Keratinocyte (primary cell): ENCODE results near the gene ACYP2. TPM values are rescaled to one million over a fixed set of nuclear protein-coding genes. Genes with fewer than 3 reads are reported as not detected.

Experiments
- DNase-seq: peaks from one replicate; pipeline ENCODE4 v3.0.0-alpha.2; 2011; ENCODE audit warnings: low read depth, missing footprints, low spot score
- FAIRE-seq: peaks from 2 replicates; lab custom pipeline; 2011; peaks lifted over from hg19 to GRCh38; lab: Jason Lieb, UNC
- H2AFZ ChIP-seq: 2 replicates; pipeline ENCODE4 v1.6.0; 2012; ENCODE audit warnings: low read length, control low read depth, inconsistent platforms; ENCODE audit not compliant: control insufficient read depth
- H3K27ac ChIP-seq: 2 replicates; pipeline ENCODE4 v1.5.1; 2011; ENCODE audit warnings: low read length; ENCODE audit not compliant: control insufficient read depth, insufficient read depth
- H3K27me3 ChIP-seq: 3 replicates; pipeline ENCODE4 v1.6.0; 2011; ENCODE audit warnings: low read length; ENCODE audit not compliant: control insufficient read depth, insufficient read depth; ENCODE audit errors: extremely low read depth
- H3K36me3 ChIP-seq, 2 experiments: 2 replicates in 1 of 2; 3 replicates in 1 of 2; pipeline ENCODE4 v1.5.1; 2011; ENCODE audit warnings: low read length in 2 of 2, mild to moderate bottlenecking in 1 of 2; ENCODE audit not compliant: control insufficient read depth in 2 of 2, insufficient read depth in 2 of 2; ENCODE audit errors: extremely low read depth in 1 of 2
- H3K4me1 ChIP-seq: 3 replicates; pipeline ENCODE4 v1.5.1; 2011; ENCODE audit warnings: low read length; ENCODE audit not compliant: control insufficient read depth, insufficient read depth; ENCODE audit errors: extremely low read depth
- H3K4me2 ChIP-seq: 3 replicates; pipeline ENCODE4 v1.6.0; 2011; ENCODE audit warnings: low read depth, low read length; ENCODE audit not compliant: control insufficient read depth, insufficient read depth; ENCODE audit errors: extremely low read depth
- H3K4me3 ChIP-seq, 3 experiments: fragments of 200-600 bp in 1 of 3; sonication (generic) in 1 of 3; 2 replicates in 2 of 3; 3 replicates in 1 of 3; pipeline ENCODE4 v1.5.1; 2011 to 2016; ENCODE audit warnings: low read length in 3 of 3, mild to moderate bottlenecking in 3 of 3, control low read depth in 2 of 3, inconsistent platforms in 1 of 3, low read depth in 1 of 3, mixed read lengths in 1 of 3, mixed run types in 1 of 3, moderate library complexity in 1 of 3; ENCODE audit not compliant: control insufficient read depth in 2 of 3, insufficient read depth in 2 of 3; ENCODE audit errors: extremely low read depth in 1 of 3
- H3K79me2 ChIP-seq: 2 replicates; pipeline ENCODE4 v1.6.0; 2012; ENCODE audit warnings: low read length; ENCODE audit not compliant: control insufficient read depth, insufficient read depth
- H3K9ac ChIP-seq: 3 replicates; pipeline ENCODE4 v1.6.0; 2011; ENCODE audit warnings: low read length; ENCODE audit not compliant: control insufficient read depth, insufficient read depth; ENCODE audit errors: extremely low read depth
- H3K9me1 ChIP-seq: 3 replicates; pipeline ENCODE4 v1.6.0; 2011; ENCODE audit warnings: low read length; ENCODE audit not compliant: control insufficient read depth, insufficient read depth; ENCODE audit errors: extremely low read depth
- H3K9me3 ChIP-seq: 2 replicates; pipeline ENCODE4 v1.5.1; 2012; ENCODE audit warnings: low read depth, low read length; ENCODE audit not compliant: control insufficient read depth
- H4K20me1 ChIP-seq: 3 replicates; pipeline ENCODE4 v1.6.0; 2011; ENCODE audit warnings: low read length; ENCODE audit not compliant: control insufficient read depth, insufficient read depth; ENCODE audit errors: extremely low read depth
- EZH2 ChIP-seq: IDR thresholded peaks from one replicate; pipeline ENCODE4 v1.6.1; 2012; ENCODE audit warnings: inconsistent platforms, mild to moderate bottlenecking, low read length, moderate library complexity
- dilution Hi-C: fragments of 300-500 bp; cut with MboI; formaldehyde crosslinking; loops from one replicate; pipeline ENCODE4 v1.7.0; 2020; ENCODE audit warnings: low sequenced_read_pairs; ENCODE audit not compliant: extremely low pct_ligation_motif_present
- polyA plus RNA-seq, 5 experiments: library from polyadenylated mRNA; depleted of rRNA in 3 of 5; stranded (reverse) in 3 of 5; stranded (forward) in 1 of 5; unstranded in 1 of 5; fragments of >200 nt; gene quantifications; 1 replicate in 1 of 5; 2 replicates in 3 of 5; 3 replicates in 1 of 5; pipeline versions ENCODE4 v1.2.1 to v1.2.3, GENCODE V29; 2011 to 2012; ENCODE audit warnings: missing spikeins in 2 of 5, low read depth in 1 of 5, low replicate concordance in 1 of 5
- TF ChIP-seq, protein P1 (sequence below), 3 experiments: IDR thresholded peaks in 1 of 3; conservative IDR thresholded peaks in 1 of 3; optimal IDR thresholded peaks in 1 of 3; 2 replicates in 2 of 3; 3 replicates in 1 of 3; pipeline versions ENCODE3 to v1.5.1; 2011; ENCODE audit warnings: low read length in 3 of 3, mild to moderate bottlenecking in 3 of 3, moderate library complexity in 2 of 3, control low read depth in 1 of 3, inconsistent platforms in 1 of 3; ENCODE audit not compliant: insufficient read depth in 2 of 3; ENCODE audit errors: extremely low read depth in 1 of 3

ACYP2 gene
- polyA plus RNA-seq, 1 donor (not counting 4 experiments of a cell fraction or from before 2014, with no cell fraction given): 8.7 TPM

DNA sequence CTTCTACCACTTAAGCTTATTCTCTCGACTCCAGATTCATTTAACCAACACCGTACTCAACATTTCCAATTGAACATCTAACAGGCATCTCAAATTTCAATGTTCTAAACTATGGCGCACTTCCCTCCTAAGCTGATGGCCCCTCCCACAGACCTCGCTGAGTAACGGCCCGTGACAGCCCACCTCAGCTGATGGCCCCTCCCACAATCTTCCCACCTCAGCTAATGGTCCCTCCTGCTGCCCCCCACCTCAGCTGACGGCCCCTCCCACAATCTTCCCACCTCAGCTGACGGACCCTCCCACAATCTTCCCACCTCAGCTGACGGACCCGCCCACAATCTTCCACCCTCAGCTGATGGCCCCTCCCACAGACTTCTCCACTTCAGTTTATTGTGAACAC lies 197.7 kb downstream of the ACYP2 start:
- Histone ChIP-seq H3K4me3 (no peak overlapping the region), H3K9me1 (no peaks in the 10 kb centered on the region), H3K36me3 (no peaks in the 10 kb centered on the region), H3K27ac (no peak overlapping the region), H3K9ac (no peak overlapping the region), H3K79me2 (no peaks in the 10 kb centered on the region), H4K20me1 (no peaks in the 10 kb centered on the region), H3K4me2 (no peak overlapping the region), H3K4me1 (peaks cover 7% of the 10 kb centered on the region), H3K9me3 (no peaks in the 10 kb centered on the region), H2AFZ (no peak overlapping the region), H3K27me3 (no peaks in the 10 kb centered on the region)
- DNase-seq: no peak
- no peak for TF ChIP-seq EZH2
- TF ChIP-seq, protein P1, sequence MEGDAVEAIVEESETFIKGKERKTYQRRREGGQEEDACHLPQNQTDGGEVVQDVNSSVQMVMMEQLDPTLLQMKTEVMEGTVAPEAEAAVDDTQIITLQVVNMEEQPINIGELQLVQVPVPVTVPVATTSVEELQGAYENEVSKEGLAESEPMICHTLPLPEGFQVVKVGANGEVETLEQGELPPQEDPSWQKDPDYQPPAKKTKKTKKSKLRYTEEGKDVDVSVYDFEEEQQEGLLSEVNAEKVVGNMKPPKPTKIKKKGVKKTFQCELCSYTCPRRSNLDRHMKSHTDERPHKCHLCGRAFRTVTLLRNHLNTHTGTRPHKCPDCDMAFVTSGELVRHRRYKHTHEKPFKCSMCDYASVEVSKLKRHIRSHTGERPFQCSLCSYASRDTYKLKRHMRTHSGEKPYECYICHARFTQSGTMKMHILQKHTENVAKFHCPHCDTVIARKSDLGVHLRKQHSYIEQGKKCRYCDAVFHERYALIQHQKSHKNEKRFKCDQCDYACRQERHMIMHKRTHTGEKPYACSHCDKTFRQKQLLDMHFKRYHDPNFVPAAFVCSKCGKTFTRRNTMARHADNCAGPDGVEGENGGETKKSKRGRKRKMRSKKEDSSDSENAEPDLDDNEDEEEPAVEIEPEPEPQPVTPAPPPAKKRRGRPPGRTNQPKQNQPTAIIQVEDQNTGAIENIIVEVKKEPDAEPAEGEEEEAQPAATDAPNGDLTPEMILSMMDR (optimal IDR thresholded peaks at IDR 0.05 in 1 of 3, IDR thresholded peaks at IDR 0.05 in 1 of 3, conservative IDR thresholded peaks at IDR 0.05 in 1 of 3; ENCODE audit: extremely low read depth in 1 of 3, insufficient read depth in 2 of 3, low read length in 3 of 3): no peak
- dilution Hi-C loops: no loop called here
- no peak for FAIRE-seq

DNA sequence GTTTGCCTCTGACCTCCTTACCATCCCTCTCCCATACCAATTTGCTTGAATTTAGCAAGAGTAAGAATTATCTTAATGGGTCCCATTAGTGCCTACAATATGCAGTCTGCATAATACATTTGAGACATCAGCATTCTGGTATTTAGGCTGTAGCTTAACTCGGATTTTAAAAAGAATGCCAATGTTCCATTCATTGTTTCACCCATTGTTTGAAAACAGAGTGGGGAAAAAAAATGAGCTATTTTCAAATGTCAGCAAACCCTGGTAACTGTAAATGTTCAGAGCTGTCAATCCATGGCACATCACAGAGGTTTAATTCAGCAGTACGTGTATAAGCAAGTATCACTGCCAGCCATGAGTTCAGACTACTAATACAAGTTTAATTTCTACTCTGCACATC lies 202.6 kb downstream of the ACYP2 start:
- Histone ChIP-seq H3K4me2 (no peak overlapping the region), H3K9me3 (no peaks in the 10 kb centered on the region), H3K4me3 (no peak overlapping the region), H3K79me2 (no peaks in the 10 kb centered on the region), H4K20me1 (no peaks in the 10 kb centered on the region), H3K36me3 (no peaks in the 10 kb centered on the region), H3K27me3 (no peaks in the 10 kb centered on the region), H3K27ac (no peak overlapping the region), H3K4me1 (no peaks in the 10 kb centered on the region), H3K9ac (no peak overlapping the region), H3K9me1 (no peaks in the 10 kb centered on the region), H2AFZ (no peak overlapping the region)
- DNase-seq (no peak), FAIRE-seq (no peak)
- dilution Hi-C loops: no loop called here
- TF ChIP-seq EZH2: no peak
- TF ChIP-seq, protein P1 (optimal IDR thresholded peaks at IDR 0.05 in 1 of 3, IDR thresholded peaks at IDR 0.05 in 1 of 3, conservative IDR thresholded peaks at IDR 0.05 in 1 of 3; ENCODE audit: extremely low read depth in 1 of 3, insufficient read depth in 2 of 3, low read length in 3 of 3): no peak
